Duodenal mucosa (tissue), 2 donors: ENCODE measurements around the gene TTLL8.

Experiments
- H3K27ac ChIP-seq: one replicate; pipeline ENCODE4 v1.7.0; 2013; ENCODE audit warnings: low read depth, low read length
- H3K27me3 ChIP-seq, 2 donors: one replicate each; pipeline ENCODE4 v1.7.0; 2013; ENCODE audit warnings: low read length in 2 of 2, control low read depth in 1 of 2; ENCODE audit not compliant: insufficient read depth in 2 of 2, control insufficient read depth in 1 of 2
- H3K36me3 ChIP-seq, 2 donors: one replicate each; pipeline ENCODE4 v1.7.0; 2013; ENCODE audit warnings: low read length in 2 of 2, control low read depth in 1 of 2; ENCODE audit not compliant: insufficient read depth in 2 of 2, control insufficient read depth in 1 of 2
- H3K4me1 ChIP-seq, 2 donors: one replicate each; pipeline ENCODE4 v1.7.0; 2013; ENCODE audit warnings: low read length in 2 of 2, control low read depth in 1 of 2; ENCODE audit not compliant: insufficient read depth in 2 of 2, control insufficient read depth in 1 of 2
- H3K4me3 ChIP-seq, 2 donors: one replicate each; pipeline ENCODE4 v1.7.0; 2013; ENCODE audit warnings: low read length in 2 of 2, low read depth in 1 of 2
- H3K9ac ChIP-seq, 2 donors: one replicate each; pipeline ENCODE4 v1.7.0; 2013; ENCODE audit warnings: low read length in 2 of 2, low read depth in 1 of 2
- H3K9me3 ChIP-seq, 2 donors: one replicate each; pipeline ENCODE4 v1.7.0; 2013; ENCODE audit warnings: low read length in 2 of 2, control low read depth in 1 of 2; ENCODE audit not compliant: control insufficient read depth in 1 of 2

Gene TTLL8

DNA sequence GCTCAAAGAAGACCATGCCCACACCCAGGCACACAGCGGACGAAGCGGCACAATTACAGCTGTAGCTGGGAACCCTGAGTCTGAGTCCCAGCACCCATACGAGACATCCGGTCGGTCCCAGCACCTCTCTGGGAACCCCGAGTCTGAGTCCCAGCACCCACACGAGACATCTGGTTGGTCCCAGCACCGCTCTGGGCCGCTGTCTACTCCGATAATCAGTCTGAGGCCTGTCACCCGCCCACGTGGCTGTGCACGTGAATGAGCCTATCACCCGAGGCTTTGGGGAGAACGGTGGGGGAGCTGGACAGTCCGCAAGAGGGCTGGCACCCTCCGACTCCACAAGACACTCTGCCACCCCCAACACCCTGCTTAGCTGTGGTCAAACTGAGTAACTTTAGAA lies 6.2 kb downstream of the TTLL8 start:
- Histone ChIP-seq H3K4me1 (no peaks in the 10 kb centered on the region), H3K4me3 (no peak overlapping the region), H3K9me3 (no peaks in the 10 kb centered on the region), H3K36me3 (no peaks in the 10 kb centered on the region), H3K9ac (no peak overlapping the region), H3K27ac (no peak overlapping the region), H3K27me3 (peaks cover 0 to 9% of the 10 kb centered on the region in 2 donors)

DNA sequence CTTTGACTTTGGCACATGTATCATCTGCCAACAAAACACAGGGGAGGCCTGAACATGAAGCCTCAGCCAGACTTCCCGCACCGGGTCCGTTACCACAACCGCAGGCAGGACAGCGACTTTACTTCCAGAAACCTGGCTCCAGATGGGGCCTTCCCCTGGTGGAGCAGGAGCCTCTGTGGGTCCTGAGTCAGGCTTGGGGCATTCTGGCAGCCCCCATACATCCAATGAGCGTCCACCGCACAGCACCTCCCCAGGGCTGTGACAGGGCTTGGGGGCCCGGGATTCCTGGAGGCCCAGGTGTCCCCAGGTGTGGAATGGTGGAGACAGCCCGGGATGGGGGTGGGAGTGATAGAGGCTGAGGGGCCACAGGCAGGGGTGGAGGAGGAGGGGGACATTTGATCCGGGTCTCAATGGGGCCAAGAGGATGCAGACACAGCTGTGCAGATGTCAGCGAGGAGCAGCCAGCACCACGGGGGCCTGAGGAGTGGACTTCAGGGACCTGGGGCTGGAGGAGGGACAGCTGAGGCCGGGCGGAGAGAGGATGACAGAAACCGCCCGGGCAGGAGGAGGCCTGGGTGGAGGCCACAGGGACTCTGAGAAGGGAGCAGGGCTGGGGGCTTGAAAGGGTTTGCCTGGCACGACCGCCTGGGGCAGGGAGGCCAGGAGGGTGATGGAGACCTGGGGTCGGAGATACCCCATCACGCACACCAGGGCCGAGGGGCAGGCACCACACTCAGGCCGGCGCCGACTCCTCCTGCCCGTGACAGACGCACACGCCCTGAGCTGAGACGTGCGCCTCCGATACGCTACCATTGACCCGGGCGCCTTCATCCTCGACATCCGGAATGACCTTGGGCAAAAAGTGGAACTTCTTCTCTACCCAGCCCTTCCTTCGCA lies 8.6 kb downstream of the TTLL8 start:
- Histone ChIP-seq H3K36me3 (no peaks in the 10 kb centered on the region), H3K27me3 (peaks cover 0 to 3% of the 10 kb centered on the region in 2 donors), H3K9me3 (no peaks in the 10 kb centered on the region), H3K9ac (no peak overlapping the region), H3K4me3 (no peak overlapping the region), H3K27ac (no peak overlapping the region), H3K4me1 (no peaks in the 10 kb centered on the region)

DNA sequence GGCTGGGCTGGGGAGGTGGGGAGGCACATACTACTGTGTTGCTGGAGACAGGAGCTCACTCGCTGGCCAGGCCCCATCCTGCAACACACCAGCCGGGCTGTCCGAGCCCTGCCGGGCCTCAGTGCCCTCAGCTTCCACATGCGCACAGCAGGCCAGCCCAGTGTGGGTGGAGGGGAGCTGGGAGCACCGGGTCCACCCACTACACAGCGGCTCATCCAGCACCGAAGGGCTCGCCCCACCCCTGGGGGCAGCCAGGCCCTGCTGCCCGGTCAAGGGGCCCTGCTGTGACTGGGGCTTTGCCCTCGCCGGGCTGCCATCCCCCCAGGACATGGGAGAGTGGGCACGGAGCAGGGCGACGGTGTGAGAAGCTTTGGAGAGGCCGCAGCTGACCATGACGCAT lies 9.3 kb downstream of the TTLL8 start:
- Histone ChIP-seq H3K9ac (no peak overlapping the region), H3K9me3 (no peaks in the 10 kb centered on the region), H3K36me3 (no peaks in the 10 kb centered on the region), H3K4me3 (no peak overlapping the region), H3K4me1 (no peaks in the 10 kb centered on the region), H3K27ac (no peak overlapping the region), H3K27me3 (peaks cover 0 to under 1% of the 10 kb centered on the region in 2 donors)

DNA sequence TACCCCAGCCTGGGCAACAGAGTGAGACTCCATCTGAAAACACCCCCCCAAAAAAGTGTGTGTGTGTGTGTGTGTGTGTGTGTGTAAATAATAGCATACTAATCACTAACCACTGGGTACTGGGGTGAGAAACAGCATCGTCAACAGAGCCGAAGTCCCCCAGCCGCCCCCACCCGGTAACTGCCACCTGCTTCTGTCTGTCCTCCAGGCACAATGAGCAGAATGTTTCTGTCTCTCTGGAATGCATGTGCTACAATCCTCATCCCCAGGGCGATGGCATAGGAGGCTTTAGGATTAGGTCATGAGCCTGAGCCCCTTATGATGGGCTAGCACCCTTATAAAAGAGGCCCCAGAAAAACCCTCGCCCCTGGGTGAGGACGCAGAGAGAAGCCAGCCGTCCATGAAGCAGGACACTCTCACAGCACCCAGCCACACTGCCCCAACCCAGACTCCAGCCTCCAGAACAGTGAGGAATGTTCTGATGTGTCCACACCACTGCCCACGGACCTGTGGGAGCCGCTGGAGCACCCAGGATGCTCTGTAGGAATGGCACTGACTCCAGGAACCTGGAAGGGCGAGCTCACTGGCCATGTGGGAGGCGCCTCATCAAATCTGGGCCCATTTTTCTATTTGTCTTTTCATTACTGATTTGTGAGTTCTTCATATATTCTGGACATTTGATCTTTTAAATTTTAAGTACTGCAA lies 9.9 kb downstream of the TTLL8 start:
- H3K4me3 ChIP-seq: no peak overlapping the region
- H3K4me1 ChIP-seq: no peaks in the 10 kb centered on the region
- H3K27me3 ChIP-seq: no peaks in the 10 kb centered on the region
- H3K9ac ChIP-seq: no peak overlapping the region
- no peaks in the 10 kb centered on the region for H3K36me3 ChIP-seq
- no peak overlapping the region for H3K27ac ChIP-seq
- no peaks in the 10 kb centered on the region for H3K9me3 ChIP-seq

DNA sequence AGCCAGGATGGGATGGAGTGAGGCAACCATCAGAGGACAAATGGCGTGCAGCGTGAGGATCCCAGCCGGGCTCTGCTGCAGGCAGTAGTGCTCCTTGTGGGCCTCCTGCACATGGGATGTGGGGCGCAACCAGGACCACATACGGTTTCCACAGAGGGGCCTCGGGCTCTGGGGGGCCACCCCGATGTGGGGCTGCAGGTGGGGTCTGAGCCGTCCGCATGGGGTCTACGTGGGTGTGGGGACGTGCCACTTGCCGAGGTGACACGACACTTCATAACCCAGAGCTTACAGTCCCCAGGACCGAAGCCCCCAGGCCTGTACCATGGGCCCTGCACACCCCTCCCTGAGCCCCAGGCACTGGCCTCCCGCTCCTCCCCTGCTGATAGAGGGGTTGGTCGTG lies 10.8 kb downstream of the TTLL8 start:
- no peak overlapping the region for H3K4me3 ChIP-seq
- H3K9me3 ChIP-seq: no peaks in the 10 kb centered on the region
- H3K36me3 ChIP-seq: no peaks in the 10 kb centered on the region
- H3K9ac ChIP-seq: no peak overlapping the region
- H3K27ac ChIP-seq: no peak overlapping the region
- H3K27me3 ChIP-seq: no peaks in the 10 kb centered on the region
- no peaks in the 10 kb centered on the region for H3K4me1 ChIP-seq

DNA sequence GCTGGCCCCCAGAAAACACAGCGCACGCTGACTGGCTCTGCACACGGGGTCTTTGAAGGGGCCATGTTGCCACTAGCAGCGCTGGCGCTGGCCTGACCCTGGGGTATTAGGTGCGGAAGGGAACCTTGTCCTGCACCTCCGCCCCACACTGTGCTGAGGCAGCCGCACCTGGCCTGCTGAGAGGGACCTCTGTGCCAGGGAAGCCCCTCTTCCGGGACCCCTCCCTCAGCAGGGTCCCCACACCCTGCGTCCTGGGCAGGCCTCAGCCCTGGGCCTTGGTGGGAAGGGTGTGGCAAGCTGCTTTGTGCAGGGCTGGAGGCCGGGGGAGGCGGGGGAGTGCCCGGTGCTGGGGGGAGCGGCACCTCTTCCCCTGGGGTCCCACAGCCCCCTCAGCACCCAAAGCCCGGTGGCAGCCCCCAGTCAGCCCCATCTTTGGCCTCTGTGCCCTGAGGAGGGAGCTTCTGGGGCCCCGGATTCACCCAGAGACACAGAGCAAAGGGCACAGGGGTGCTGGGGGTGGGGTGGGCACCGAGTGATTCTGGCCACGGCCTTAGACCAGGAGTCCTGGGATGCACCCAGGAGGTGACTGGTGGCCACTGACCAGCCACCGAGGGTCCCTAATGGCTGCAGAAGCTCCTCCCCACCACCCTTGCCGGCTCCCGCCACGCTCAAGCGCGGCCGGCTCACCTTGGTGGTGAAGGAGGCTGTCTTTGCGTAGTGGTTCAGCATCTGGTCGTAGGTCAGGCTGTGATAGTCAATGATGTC lies 11.4 kb downstream of the TTLL8 start:
- Histone ChIP-seq H3K27me3 (no peaks in the 10 kb centered on the region), H3K36me3 (no peaks in the 10 kb centered on the region), H3K27ac (no peak overlapping the region), H3K4me3 (no peak overlapping the region), H3K9ac (no peak overlapping the region), H3K4me1 (no peaks in the 10 kb centered on the region), H3K9me3 (no peaks in the 10 kb centered on the region)

DNA sequence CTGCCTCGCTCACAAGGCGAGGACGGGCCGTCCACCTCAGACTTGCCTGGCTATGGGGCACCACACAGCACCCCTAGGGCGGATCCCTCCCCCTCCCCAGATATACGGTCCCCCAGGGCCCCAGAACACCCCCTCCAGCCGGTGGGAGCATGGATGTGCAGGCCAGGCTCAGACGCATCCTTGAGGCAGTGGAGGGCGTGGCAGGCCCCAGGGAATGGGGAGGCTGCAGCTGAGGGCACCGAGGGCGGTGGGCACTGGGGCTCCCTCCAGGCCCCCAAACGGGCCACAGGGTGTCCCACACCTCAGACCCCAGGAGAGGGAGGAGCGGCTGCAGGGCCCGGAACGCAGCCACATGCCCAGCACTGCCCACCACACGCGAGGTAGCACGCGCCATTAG lies 12.1 kb downstream of the TTLL8 start:
- Histone ChIP-seq H3K9me3 (no peaks in the 10 kb centered on the region), H3K27ac (no peak overlapping the region), H3K9ac (no peak overlapping the region), H3K27me3 (no peaks in the 10 kb centered on the region), H3K4me3 (no peak overlapping the region), H3K4me1 (no peaks in the 10 kb centered on the region), H3K36me3 (no peaks in the 10 kb centered on the region)

DNA sequence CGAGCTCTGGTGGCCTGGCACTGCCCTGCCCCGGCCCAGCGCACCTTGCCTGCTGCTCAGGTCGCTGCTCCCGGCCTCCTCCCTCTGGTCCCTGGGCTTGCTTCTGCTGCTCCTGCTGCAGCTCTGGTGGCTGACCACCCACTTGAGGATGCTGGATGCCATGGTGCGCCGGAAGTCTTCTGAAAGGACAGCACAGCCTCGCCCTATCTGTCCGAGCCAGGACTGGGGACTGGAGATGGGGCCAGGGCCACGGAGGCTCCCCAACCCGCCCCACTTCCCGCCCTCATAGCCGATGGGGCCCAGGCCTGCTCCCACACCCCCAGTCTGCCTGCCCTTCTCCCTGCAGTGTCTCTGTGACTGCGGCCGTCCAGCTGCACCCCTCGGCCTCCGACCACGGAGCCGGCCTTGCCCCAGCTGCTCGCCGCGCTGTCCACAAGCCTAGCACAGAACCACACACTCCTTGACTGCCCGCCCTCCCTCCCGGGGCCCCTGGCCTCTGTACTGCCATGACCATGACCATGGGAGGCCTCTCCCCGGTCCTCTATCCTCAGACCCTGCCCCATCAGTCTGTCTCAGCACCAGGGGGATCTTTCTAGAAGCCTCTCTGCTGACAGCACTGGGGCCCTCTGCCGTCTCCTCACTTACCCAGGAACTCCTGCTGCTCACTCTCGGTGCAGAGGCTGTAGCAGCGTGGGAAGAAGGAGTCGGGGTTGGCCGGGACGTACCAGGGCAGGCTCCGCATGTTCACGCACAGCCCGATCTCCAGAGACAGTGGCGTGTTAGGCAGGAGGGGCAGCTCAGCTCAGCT lies 12.7 kb downstream of the TTLL8 start:
- Histone ChIP-seq H3K27ac (no peak overlapping the region), H3K4me1 (no peaks in the 10 kb centered on the region), H3K9ac (no peak overlapping the region), H3K27me3 (no peaks in the 10 kb centered on the region), H3K4me3 (no peak overlapping the region), H3K9me3 (no peaks in the 10 kb centered on the region), H3K36me3 (no peaks in the 10 kb centered on the region)

DNA sequence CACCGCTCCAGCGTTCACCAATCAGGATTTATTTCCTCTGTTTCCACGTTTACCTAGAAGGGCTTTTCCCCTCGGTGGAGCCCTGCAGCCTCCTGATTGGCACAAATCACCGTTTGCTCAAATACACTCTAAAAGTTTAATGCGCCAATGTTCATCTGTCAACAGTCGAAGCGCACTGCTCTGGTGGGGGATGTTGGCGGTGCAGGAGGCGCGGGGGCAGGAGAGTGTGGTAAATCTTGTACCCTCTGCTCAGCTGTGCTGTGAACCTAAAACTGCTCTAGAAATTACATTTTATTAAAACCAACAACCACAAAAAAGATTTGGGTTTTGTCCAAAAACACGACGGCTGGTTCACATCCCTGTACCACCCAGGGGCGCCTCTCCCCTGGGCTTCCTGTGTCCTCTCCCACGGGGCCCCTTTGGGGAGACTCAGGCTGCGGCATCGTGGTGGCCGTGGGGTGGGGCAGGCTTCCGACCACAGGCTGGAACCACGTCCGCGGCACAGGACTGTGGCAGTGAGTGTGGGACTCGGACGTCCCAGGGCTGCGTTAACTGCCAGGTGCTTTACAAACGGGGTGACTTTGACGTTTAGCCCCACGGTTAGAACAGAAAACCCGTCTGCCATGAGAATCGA lies 13.5 kb downstream of the TTLL8 start:
- Histone ChIP-seq H3K27me3 (peaks cover 0 to 4% of the 10 kb centered on the region in 2 donors), H3K27ac (no peak overlapping the region), H3K36me3 (no peaks in the 10 kb centered on the region), H3K9me3 (peaks cover 0 to 3% of the 10 kb centered on the region in 2 donors), H3K9ac (no peak overlapping the region), H3K4me1 (no peaks in the 10 kb centered on the region), H3K4me3 (no peak overlapping the region)
